H9 (cell line): ENCODE measurements around the gene ELL3. TPM values are rescaled to one million over a fixed set of nuclear protein-coding genes. Genes with fewer than 3 reads are reported as not detected.
A peak's percentile ranks its signal among the peaks of the same experiment; 100 is the strongest.

Source experiments
- DNase-seq: peaks from one replicate; pipeline ENCODE4 v3.0.0-alpha.2; 2017
- H2AFZ ChIP-seq: one replicate; pipeline ENCODE4 v1.6.1; 2013; ENCODE audit warnings: mild to moderate bottlenecking, low read length, control low read depth, moderate library complexity
- H2AK5ac ChIP-seq: 2 replicates; pipeline ENCODE4 v1.6.1; 2013; ENCODE audit warnings: low read length, control low read depth, mixed read lengths; ENCODE audit not compliant: insufficient read length
- H2BK120ac ChIP-seq: one replicate; pipeline ENCODE4 v1.6.1; 2013; ENCODE audit warnings: low read depth, mild to moderate bottlenecking, low read length, control low read depth, inconsistent platforms; ENCODE audit not compliant: poor library complexity, severe bottlenecking
- H2BK12ac ChIP-seq: 2 replicates; pipeline ENCODE4 v1.6.1; 2013; ENCODE audit warnings: low read length, control low read depth, mixed read lengths, low read depth; ENCODE audit not compliant: insufficient read length
- H2BK15ac ChIP-seq: 2 replicates; pipeline ENCODE4 v1.6.1; 2013; ENCODE audit warnings: low read depth, low read length, control low read depth
- H2BK20ac ChIP-seq: one replicate; pipeline ENCODE4 v1.6.1; 2013; ENCODE audit warnings: low read depth, mild to moderate bottlenecking, low read length, control low read depth, inconsistent platforms; ENCODE audit not compliant: poor library complexity, severe bottlenecking
- H2BK5ac ChIP-seq: 2 replicates; pipeline ENCODE4 v1.6.1; 2013; ENCODE audit warnings: low read length, control low read depth, mixed read lengths; ENCODE audit not compliant: insufficient read length
- H3K14ac ChIP-seq: 2 replicates; pipeline ENCODE4 v1.6.1; 2013; ENCODE audit warnings: low read length, control low read depth; ENCODE audit not compliant: insufficient read depth
- H3K18ac ChIP-seq: 2 replicates; pipeline ENCODE4 v1.6.1; 2013; ENCODE audit warnings: low read depth, mild to moderate bottlenecking, mixed read lengths, low read length, control low read depth; ENCODE audit not compliant: insufficient read length
- H3K23ac ChIP-seq: 2 replicates; pipeline ENCODE4 v1.6.1; 2013; ENCODE audit warnings: low read length, control low read depth, mixed read lengths, low read depth; ENCODE audit not compliant: insufficient read length
- H3K23me2 ChIP-seq: 2 replicates; pipeline ENCODE4 v1.6.1; 2013; ENCODE audit warnings: low read depth, mild to moderate bottlenecking, mixed read lengths, low read length, control low read depth; ENCODE audit not compliant: insufficient read length, poor library complexity, severe bottlenecking
- H3K27ac ChIP-seq: 2 replicates; pipeline ENCODE4 v1.5.1; 2013; ENCODE audit warnings: low read length, control low read depth, mixed read lengths, low read depth; ENCODE audit not compliant: insufficient read length
- H3K27me3 ChIP-seq: 2 replicates; pipeline ENCODE4 v1.6.1; 2013; ENCODE audit warnings: low read length, control low read depth, inconsistent platforms; ENCODE audit not compliant: insufficient read depth
- H3K4ac ChIP-seq: 2 replicates; pipeline ENCODE4 v1.6.1; 2013; ENCODE audit warnings: low read depth, mild to moderate bottlenecking, control low read depth, inconsistent platforms, low read length, moderate library complexity
- H3K4me1 ChIP-seq: 2 replicates; pipeline ENCODE4 v1.6.1; 2013; ENCODE audit warnings: low read length, control low read depth, inconsistent platforms; ENCODE audit not compliant: insufficient read depth
- H3K4me2 ChIP-seq: 2 replicates; pipeline ENCODE4 v1.6.1; 2013; ENCODE audit warnings: low read length, control low read depth, mixed read lengths; ENCODE audit not compliant: insufficient read length, insufficient read depth
- H3K56ac ChIP-seq: 2 replicates; pipeline ENCODE4 v1.6.1; 2013; ENCODE audit warnings: low read depth, mild to moderate bottlenecking, mixed read lengths, low read length, control low read depth; ENCODE audit not compliant: insufficient read length
- H3K79me1 ChIP-seq: 2 replicates; pipeline ENCODE4 v1.6.1; 2013; ENCODE audit warnings: low read depth, mild to moderate bottlenecking, moderate library complexity, low read length, control low read depth, inconsistent platforms; ENCODE audit not compliant: insufficient read depth, poor library complexity, severe bottlenecking
- H3K79me2 ChIP-seq: 2 replicates; pipeline ENCODE4 v1.6.1; 2013; ENCODE audit warnings: low read length, control low read depth, inconsistent platforms; ENCODE audit not compliant: insufficient read depth
- H3K9ac ChIP-seq: 2 replicates; pipeline ENCODE4 v1.6.1; 2013; ENCODE audit warnings: low read length, control low read depth, mixed read lengths; ENCODE audit not compliant: insufficient read length; ENCODE audit errors: extremely low read depth
- H3K9me3 ChIP-seq: one replicate; pipeline ENCODE4 v1.6.1; 2013; ENCODE audit warnings: low read depth, low read length, inconsistent platforms; ENCODE audit not compliant: control insufficient read depth
- H3T11ph ChIP-seq: one replicate; pipeline ENCODE4 v1.6.1; 2013; ENCODE audit warnings: mild to moderate bottlenecking, low read length, control low read depth, inconsistent platforms
- H4K20me1 ChIP-seq: one replicate; pipeline ENCODE4 v1.6.1; 2013; ENCODE audit not compliant: control insufficient read depth, insufficient read length, insufficient read depth
- H4K5ac ChIP-seq: 2 replicates; pipeline ENCODE4 v1.6.1; 2013; ENCODE audit warnings: low read depth, mild to moderate bottlenecking, mixed read lengths, low read length, control low read depth; ENCODE audit not compliant: insufficient read length
- H4K8ac ChIP-seq: replicated peaks from 2 replicates; pipeline ENCODE4 v1.6.1; 2013; ENCODE audit warnings: low read length, control low read depth, mixed read lengths, low read depth; ENCODE audit not compliant: insufficient read length
- H4K91ac ChIP-seq: 2 replicates; pipeline ENCODE4 v1.6.1; 2013; ENCODE audit warnings: low read depth, mild to moderate bottlenecking, moderate library complexity, mixed read lengths, low read length, control low read depth; ENCODE audit not compliant: insufficient read length
- H3K27ac Mint-ChIP-seq, 3 experiments: 2 replicates in 2 of 3; 3 replicates in 1 of 3; pipeline ENCODE4 v1.8.0; 2020 to 2021; ENCODE audit warnings: mixed read lengths in 3 of 3, mild to moderate bottlenecking in 1 of 3, moderate library complexity in 1 of 3
- H3K27me3 Mint-ChIP-seq: 2 replicates; pipeline ENCODE4 v1.8.0; 2021; ENCODE audit warnings: low read depth, mild to moderate bottlenecking, moderate library complexity, mixed read lengths
- H3K36me3 Mint-ChIP-seq, 3 experiments: 2 replicates in 2 of 3; 3 replicates in 1 of 3; pipeline ENCODE4 v1.8.0; 2020 to 2021; ENCODE audit warnings: low read depth in 3 of 3, mixed read lengths in 3 of 3; ENCODE audit not compliant: insufficient read depth in 1 of 3
- H3K4me1 Mint-ChIP-seq, 2 experiments: 2 replicates each; pipeline ENCODE4 v1.8.0; 2020; ENCODE audit warnings: mixed read lengths in 2 of 2
- H3K4me3 Mint-ChIP-seq, 2 experiments: 2 replicates in 1 of 2; 3 replicates in 1 of 2; pipeline ENCODE4 v1.8.0; 2020 to 2021; ENCODE audit warnings: mild to moderate bottlenecking in 2 of 2, mixed read lengths in 2 of 2, moderate library complexity in 1 of 2
- H3K9me3 Mint-ChIP-seq, 2 experiments: 2 replicates in 1 of 2; 3 replicates in 1 of 2; pipeline ENCODE4 v1.8.0; 2020; ENCODE audit warnings: mild to moderate bottlenecking in 2 of 2, mixed read lengths in 2 of 2, moderate library complexity in 1 of 2
- WGBS: extraction: QIAGEN DNeasy Blood & Tissue Kit; methylation state at CpG from one replicate; pipeline ENCODE4 v1.1.7; 2013; ENCODE audit warnings: missing lambda C conversion rate, low lambda C conversion rate, mixed read lengths; ENCODE audit not compliant: insufficient read length; ENCODE audit errors: extremely low coverage; 5-methylcytosine and 5-hydroxymethylcytosine counted together
- total RNA-seq: library from RNA; stranded (reverse); gene quantifications from 2 replicates; pipeline ENCODE4 v1.2.1, GENCODE V29; 2021
- TF ChIP-seq, protein P1 (sequence below): fragments of 200-600 bp; sonication (generic); conservative IDR thresholded peaks from 3 replicates; pipeline ENCODE4 v1.8.0; 2021; ENCODE audit warnings: antibody characterized with exemption, mild to moderate bottlenecking

ELL3 gene
- total RNA-seq, 1 experiment from 2014 or later, result 6.4 TPM

DNA sequence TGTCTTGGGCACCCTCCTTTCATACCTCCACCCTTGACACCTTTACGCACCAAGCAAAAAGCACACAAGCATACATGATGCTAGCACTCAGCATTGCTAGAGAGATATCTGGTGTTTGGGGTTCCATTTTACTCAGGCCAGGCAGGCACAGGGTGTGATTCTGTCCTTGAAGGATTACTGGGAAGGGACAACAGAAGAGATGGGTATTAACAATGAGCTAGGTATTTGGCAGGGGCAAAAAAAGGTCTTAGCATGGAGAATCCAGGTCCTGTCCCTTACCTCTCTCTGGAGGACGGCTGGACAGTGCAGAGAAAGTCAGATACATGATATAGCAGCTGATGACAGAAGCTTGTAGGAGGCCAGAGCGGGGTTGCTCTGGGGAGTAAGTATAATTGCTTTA is 19.8 kb upstream of the ELL3 start:
- Histone ChIP-seq H4K8ac (no peak overlapping the region), H2AK5ac (no peak overlapping the region), H3K23ac (no peak overlapping the region), H3K9ac (no peak overlapping the region), H2BK5ac (no peak overlapping the region), H4K91ac (no peak overlapping the region), H3K56ac (no peak overlapping the region), H2AFZ (no peak overlapping the region), H3K79me2 (peaks cover 6% of the 10 kb centered on the region; the same call in 1 of the 2 replicates), H3K79me1 (peaks cover 3% of the 10 kb centered on the region), H3T11ph (no peak overlapping the region), H2BK15ac (no peak overlapping the region), H2BK12ac (no peak overlapping the region), H4K20me1 (no peaks in the 10 kb centered on the region), H3K4ac (no peak overlapping the region), H3K27me3 (no peaks in the 10 kb centered on the region), H3K4me2 (no peak overlapping the region), H3K18ac (peak overlapping the region; percentile 3), H3K23me2 (peaks cover 12% of the 10 kb centered on the region), H3K14ac (no peak overlapping the region), H2BK120ac (no peak overlapping the region), H2BK20ac (no peak overlapping the region), H3K4me1 (peaks cover 18% of the 10 kb centered on the region; the same call in 1 of the 2 replicates), H3K27ac (peak overlapping the region; percentile 2), H4K5ac (no peak overlapping the region), H3K9me3 (no peaks in the 10 kb centered on the region)
- no CpG with 5 or more reads among the region's 3 CpGs for WGBS
- H3K9me3 Mint-ChIP-seq, result no peaks in the 10 kb centered on the region
- DNase-seq, result no peak
- no peaks in the 10 kb centered on the region; the same call in 1 of the 2 replicates for H3K27me3 Mint-ChIP-seq
- H3K4me3 Mint-ChIP-seq, result no peak overlapping the region
- TF ChIP-seq, protein P1, sequence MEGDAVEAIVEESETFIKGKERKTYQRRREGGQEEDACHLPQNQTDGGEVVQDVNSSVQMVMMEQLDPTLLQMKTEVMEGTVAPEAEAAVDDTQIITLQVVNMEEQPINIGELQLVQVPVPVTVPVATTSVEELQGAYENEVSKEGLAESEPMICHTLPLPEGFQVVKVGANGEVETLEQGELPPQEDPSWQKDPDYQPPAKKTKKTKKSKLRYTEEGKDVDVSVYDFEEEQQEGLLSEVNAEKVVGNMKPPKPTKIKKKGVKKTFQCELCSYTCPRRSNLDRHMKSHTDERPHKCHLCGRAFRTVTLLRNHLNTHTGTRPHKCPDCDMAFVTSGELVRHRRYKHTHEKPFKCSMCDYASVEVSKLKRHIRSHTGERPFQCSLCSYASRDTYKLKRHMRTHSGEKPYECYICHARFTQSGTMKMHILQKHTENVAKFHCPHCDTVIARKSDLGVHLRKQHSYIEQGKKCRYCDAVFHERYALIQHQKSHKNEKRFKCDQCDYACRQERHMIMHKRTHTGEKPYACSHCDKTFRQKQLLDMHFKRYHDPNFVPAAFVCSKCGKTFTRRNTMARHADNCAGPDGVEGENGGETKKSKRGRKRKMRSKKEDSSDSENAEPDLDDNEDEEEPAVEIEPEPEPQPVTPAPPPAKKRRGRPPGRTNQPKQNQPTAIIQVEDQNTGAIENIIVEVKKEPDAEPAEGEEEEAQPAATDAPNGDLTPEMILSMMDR, result no peak
- peak overlapping the region; percentile 15 to 86 (median 69); a peak in 5 of 7 replicates for H3K27ac Mint-ChIP-seq
- peaks cover 55 to 80% (median 60%) of the 10 kb centered on the region in 3 experiments for H3K36me3 Mint-ChIP-seq
- peaks cover 71 to 80% of the 10 kb centered on the region in 2 experiments for H3K4me1 Mint-ChIP-seq
